GM21528 (cell line): ENCODE data around the gene VPS26A.

ENCODE experiments used
- ATAC-seq: cut with Tn5 transposase; IDR thresholded peaks from one replicate; pipeline ENCODE4 v1.9.1; 2021; ENCODE audit warnings: mild to moderate bottlenecking, moderate library complexity; ENCODE audit not compliant: unreplicated experiment, low FRiP score

Gene VPS26A

GRCh38 chr10:69123747-69124562, at the start of gene VPS26A:
TSS of gene VPS26A (plus strand) at chr10:69124178. CDS start at chr10:69124278, 100 bp downstream.
- ATAC-seq, result peak; percentile 89

DNA sequence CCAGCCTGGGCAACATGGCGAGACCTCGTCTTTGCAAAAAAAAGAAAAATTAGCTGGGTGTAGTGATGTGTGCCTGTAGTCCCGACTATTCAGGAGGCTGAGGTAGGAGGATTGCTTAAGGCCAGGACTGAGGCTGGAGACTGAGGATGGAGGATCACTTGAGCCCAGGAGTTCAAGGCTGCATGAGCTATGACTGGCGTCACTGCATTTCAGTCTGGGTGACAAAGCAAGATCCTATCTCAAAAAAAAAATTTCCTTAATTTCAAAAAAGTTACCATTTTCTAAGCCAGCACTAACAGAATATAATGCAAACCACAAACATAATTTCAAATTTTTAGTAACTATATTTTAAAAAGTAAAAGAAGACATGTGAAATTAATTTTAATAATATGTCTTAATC, 49.4 kb upstream of the VPS26A start:
- ATAC-seq, result no peak

- no peak for ATAC-seq
These were observed 48.5 kb upstream of the VPS26A start for GRCh38 chr10:69075431-69075830.

DNA sequence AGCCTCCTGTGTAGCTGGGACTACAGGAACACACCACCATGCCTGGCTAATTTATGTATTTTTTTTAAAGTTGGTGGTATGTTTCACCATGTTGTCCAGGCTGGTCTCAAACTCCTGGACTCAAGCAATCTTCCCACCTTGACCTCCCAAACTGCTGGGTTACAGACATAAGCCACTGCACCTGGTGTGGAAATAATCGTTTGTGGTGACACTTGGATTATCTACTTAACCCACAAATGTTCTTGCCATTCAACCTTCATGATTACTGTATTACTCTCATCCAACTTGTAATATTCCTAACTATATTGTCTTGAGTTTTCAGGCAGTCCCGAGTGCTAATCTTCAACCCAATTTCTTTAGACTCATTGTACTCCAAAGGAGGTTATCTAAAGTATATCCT, 45.7 kb upstream of the VPS26A start:
- no peak for ATAC-seq

GRCh38 chr10:69080226-69080625, 43.8 kb upstream of the VPS26A start:
- ATAC-seq, result no peak

DNA sequence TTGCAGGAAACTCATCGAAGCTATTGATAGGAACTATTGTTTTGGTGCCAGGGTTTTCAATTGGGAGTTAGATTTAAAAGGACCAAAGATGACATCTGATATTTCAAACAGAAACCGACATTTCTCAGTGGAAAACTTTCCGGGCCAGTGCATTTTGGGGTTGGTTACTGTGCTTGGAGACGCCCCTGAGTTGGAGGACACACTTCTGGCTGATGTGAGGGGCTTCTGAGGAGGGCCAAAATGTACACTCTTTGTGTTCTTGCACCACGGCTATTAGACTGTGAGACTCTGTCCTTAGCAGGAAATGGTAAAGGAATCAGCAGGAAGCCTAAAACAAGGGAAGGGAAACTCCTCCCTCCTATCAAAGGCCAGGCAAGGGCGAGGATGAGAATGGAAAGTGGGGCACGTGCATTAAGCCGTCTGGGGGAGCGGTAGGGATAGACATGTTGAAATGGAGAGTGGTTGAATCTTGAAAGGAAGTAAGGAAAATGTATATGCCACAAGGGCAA, 37.9 kb upstream of the VPS26A start:
- ATAC-seq, result no peak

- ATAC-seq, result peak; percentile 60
These were observed 36.1 kb upstream of the VPS26A start, which contains the start of gene SRGN for GRCh38 chr10:69087590-69088470. TSS of gene SRGN (plus strand) at chr10:69088103. CDS start at chr10:69088158, 55 bp downstream.

GRCh38 chr10:69088471-69088769, 35.6 kb upstream of the VPS26A start:
- ATAC-seq, result no peak

DNA sequence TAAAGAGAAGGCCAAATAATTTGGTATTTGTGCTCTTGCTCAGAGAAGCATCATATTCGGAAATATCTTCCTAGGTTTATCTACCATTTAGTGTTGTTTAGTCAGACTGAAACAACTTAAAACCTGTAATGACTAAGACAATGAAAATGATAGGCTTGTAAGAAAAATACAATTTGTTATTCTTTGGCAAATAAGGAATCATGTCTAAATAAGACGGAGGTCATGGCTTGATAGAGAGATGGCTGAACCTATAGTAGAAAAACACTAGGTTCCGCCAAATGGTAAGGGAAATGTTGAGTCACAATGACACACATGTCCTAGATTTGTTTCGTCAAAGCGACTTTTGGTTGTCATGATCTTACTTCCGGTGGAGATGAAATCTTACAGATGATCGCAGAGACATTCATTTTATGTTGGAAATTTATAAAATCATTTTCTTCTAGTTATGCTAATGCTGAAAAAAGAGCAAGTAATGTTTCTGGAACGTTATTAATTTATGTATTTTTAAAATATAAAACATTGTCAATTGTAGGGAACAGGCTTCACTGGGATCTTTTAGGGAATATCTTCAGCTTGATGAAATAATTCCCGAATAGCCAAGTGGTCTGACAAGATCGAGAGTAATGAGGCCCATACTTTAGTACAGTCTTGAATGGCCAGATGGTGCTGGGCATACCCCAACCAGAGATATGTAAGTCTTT, 35.0 kb upstream of the VPS26A start:
- ATAC-seq, result no peak

DNA sequence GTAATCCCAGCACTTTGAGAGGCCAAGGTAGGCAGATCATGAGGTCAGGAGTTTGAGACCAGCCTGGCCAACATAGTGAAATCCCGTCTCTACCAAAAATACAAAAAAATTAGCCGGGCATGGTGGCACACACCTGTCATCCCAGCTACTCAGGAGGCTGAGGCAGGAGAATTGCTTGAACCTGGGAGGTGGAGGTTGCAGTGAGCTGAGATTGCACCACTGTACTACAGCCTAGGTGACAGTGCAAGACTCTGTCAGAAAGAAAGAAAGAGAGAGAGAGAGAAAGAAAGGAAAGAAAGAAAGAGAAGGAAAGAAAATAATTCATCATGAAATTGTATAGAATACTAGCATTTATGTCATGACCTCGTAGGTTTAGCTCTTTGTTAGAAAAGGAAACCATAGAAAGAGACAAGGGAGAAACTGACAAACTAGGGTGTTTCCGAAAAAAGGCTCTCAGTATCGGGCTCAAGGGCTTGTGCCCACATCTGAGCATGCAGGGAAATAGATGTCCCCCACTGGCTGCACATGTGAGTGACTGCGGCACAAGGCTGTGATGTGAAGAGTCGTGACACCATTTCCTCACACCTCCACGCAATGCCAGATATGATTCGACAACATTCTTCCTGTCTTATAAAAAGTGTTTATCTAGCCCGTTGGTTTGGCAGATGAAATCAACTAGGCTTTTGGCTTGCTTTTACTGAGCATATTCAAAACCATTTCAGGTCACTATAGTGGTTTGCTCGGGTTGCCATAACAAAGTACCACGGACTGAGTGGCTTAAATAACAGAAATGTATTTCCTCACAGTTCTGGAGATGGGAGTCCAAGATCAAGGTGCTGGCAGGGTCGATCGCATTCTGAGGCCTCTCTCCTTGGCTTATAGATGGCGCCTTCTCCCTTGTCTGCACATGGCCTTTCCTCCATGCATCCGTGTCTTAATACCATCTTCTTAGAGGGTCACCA, 34.1 kb upstream of the VPS26A start:
- no peak for ATAC-seq

DNA sequence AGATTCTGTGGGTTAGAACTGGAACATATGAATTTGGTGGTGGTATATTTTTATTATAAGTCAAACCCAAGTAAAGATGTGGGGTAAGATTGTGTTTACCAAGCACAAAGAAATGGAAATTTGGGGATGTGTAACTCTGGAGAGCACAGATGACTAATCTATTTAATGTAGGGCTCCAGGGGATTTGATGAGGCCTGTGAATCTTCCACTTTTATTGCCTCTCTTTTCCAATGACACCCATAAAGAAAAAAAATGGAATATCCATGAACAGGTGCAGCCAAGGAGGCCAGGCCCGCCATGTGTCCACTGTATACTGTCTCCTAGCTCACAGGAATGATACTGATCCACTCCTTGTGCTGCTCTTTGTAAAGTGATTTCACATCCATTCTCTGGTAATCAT, 33.3 kb upstream of the VPS26A start:
- no peak for ATAC-seq

DNA sequence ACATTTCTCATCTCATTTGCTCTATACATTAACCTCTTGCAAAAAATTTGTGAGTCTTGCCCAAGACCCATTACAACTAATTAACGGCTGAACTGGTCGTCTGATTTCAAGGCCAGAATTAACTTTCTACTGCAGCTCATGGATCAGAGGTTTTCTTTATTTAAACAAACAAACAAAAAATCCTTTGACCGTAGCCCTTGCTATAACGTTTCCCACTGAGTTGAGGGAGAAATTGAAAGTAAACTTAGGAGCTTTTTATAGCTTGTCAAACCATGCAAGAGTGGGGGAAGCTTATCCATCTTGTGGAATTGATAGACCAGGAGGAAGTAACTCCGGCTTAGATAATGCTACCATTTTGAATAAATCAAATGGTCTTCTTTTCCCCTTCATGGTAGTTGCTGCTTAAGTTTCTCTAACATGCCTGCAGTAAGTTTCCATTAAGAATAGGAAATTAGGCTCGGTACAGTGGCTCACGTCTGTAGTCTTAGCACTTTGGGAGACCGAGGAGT, 32.8 kb upstream of the VPS26A start:
- no peak for ATAC-seq

- no peak for ATAC-seq
These were observed 30.8 kb upstream of the VPS26A start for GRCh38 chr10:69092959-69093850.

GRCh38 chr10:69093933-69094332, 30.0 kb upstream of the VPS26A start:
- ATAC-seq, result no peak

DNA sequence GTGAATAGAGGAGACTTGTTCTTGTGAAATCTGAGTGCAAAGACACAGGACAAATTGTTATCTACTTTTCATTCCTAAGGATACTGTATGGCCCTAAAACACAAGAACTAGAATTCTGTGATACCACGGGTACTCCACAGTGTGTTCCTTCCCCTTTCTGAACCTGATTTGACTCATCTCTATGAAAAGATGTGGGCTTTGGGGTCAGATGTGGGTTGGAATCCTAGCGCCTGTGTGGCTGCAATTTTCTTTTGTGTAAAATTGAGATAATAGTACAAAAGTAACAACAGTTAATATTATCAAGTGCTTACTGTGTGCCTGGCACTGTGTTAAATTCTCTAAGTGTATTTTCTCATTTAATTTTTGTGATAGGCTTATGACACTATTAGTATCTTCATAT, 27.9 kb upstream of the VPS26A start:
- no peak for ATAC-seq

DNA sequence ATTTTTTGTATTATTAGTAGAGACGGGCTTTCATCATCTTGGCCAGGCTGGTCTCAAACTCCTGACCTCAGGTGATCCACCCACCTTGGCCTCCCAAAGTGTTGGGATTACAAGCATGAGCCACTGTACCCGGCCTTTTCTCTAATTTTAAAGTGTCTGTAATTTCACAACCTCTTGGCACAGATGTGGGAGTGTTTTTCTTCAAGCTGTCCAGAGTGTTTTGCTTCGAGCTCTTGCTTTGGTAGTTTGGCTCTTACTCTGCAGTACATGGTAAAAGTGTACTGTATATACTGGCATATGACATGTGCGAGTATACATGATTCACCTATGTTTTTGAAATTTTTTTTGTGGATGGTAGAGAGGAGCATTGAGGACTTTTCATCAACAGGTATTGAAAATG, 26.2 kb upstream of the VPS26A start:
- ATAC-seq, result no peak

GRCh38 chr10:69100136-69100872, 23.7 kb upstream of the VPS26A start:
- ATAC-seq, result no peak
